HEK293 (cell line): ENCODE data around the gene NPFF.

Experiments
- AEBP2 ChIP-seq: fragments of 450-650 bp; formaldehyde crosslinking; IDR thresholded peaks from 2 replicates; pipeline ENCODE4 v1.5.1; 2016; ENCODE audit warnings: missing biosample characterization, missing genetic modification characterization, borderline replicate concordance
- ATF2 ChIP-seq: fragments of 450-650 bp; formaldehyde crosslinking; IDR thresholded peaks from 2 replicates; pipeline ENCODE4 v1.5.1; 2016; ENCODE audit warnings: missing biosample characterization, missing genetic modification characterization, low read depth
- CTCF ChIP-seq: fragments of 450-650 bp; formaldehyde crosslinking; IDR thresholded peaks from 2 replicates; pipeline ENCODE4 v1.5.1; 2016; ENCODE audit warnings: missing biosample characterization, missing genetic modification characterization
- ZNF398 ChIP-seq: fragments of 450-650 bp; formaldehyde crosslinking; IDR thresholded peaks from 2 replicates; pipeline ENCODE4 v1.5.1; 2017; ENCODE audit warnings: missing biosample characterization, missing genetic modification characterization
- ZNF830 ChIP-seq: fragments of 450-650 bp; IDR thresholded peaks from 2 replicates; pipeline ENCODE4 v1.5.0; 2018; ENCODE audit warnings: missing biosample characterization, missing genetic modification characterization, low read depth, mild to moderate bottlenecking, moderate library complexity

GRCh38 chr12:53536962-53537361 lies 29.7 kb upstream of the NPFF start:
- TF ChIP-seq AEBP2 (tag by site-specific recombination) = no peak
- TF ChIP-seq CTCF (tag by site-specific recombination) = no peak
- no peak for TF ChIP-seq ATF2
- no peak for TF ChIP-seq ZNF830 (tag by site-specific recombination)
- TF ChIP-seq ZNF398 (tag by site-specific recombination) = no peak
